GM08714 (cell line): ENCODE measurements around the gene ZNRF2.
"Not testable (repeated sequence)": the region's sequence is repeated elsewhere in the genome, so short reads cannot be mapped to it uniquely, and the experiment has no call there.

Source experiments
- H3K4me3 ChIP-seq: fragments of 200-500 bp; sonication (Bioruptor generic); 2 replicates; pipeline ENCODE4 v1.5.1; 2014; ENCODE audit warnings: mild to moderate bottlenecking, low read length, inconsistent platforms
- ZNF274 ChIP-seq: IDR thresholded peaks from 2 replicates; pipeline ENCODE4 v1.6.1; 2012; ENCODE audit warnings: mild to moderate bottlenecking, low read depth, low read length

Gene ZNRF2

GRCh38 chr7:30366606-30367005, 82.2 kb downstream of the ZNRF2 start:
- TF ChIP-seq ZNF274: no peak
- no peak overlapping the region for H3K4me3 ChIP-seq

- no peak for TF ChIP-seq ZNF274
These were observed 83.2 kb downstream of the ZNRF2 start for GRCh38 chr7:30367561-30367960.

GRCh38 chr7:30369879-30370278, 85.5 kb downstream of the ZNRF2 start:
- no peak overlapping the region for H3K4me3 ChIP-seq
- no peak for TF ChIP-seq ZNF274

More at GRCh38 chr7:30367561-30367960, 83.2 kb downstream of the ZNRF2 start:
- H3K4me3 ChIP-seq: no peak overlapping the region

GRCh38 chr7:30371321-30371720, 86.9 kb downstream of the ZNRF2 start:
- H3K4me3 ChIP-seq: no peak overlapping the region
- TF ChIP-seq ZNF274: no peak

GRCh38 chr7:30378275-30378674, 93.9 kb downstream of the ZNRF2 start:
- TF ChIP-seq ZNF274: no peak
- no peak overlapping the region for H3K4me3 ChIP-seq

GRCh38 chr7:30379131-30379530, 94.7 kb downstream of the ZNRF2 start:
- H3K4me3 ChIP-seq: no peak overlapping the region
- TF ChIP-seq ZNF274: no peak

GRCh38 chr7:30379741-30380140, 95.3 kb downstream of the ZNRF2 start:
- H3K4me3 ChIP-seq: no peak overlapping the region
- TF ChIP-seq ZNF274: no peak

GRCh38 chr7:30380294-30380693, 95.9 kb downstream of the ZNRF2 start:
- no peak overlapping the region for H3K4me3 ChIP-seq
- no peak for TF ChIP-seq ZNF274

- H3K4me3 ChIP-seq: not testable (repeated sequence)
These were observed 96.4 kb downstream of the ZNRF2 start for GRCh38 chr7:30380824-30381223.

- no peak overlapping the region for H3K4me3 ChIP-seq
- TF ChIP-seq ZNF274: no peak
These were observed 98.2 kb downstream of the ZNRF2 start for GRCh38 chr7:30382607-30383006.

GRCh38 chr7:30389791-30390190, 105.4 kb downstream of the ZNRF2 start:
- TF ChIP-seq ZNF274: no peak
- H3K4me3 ChIP-seq: no peak overlapping the region

- H3K4me3 ChIP-seq: no peak overlapping the region
- no peak for TF ChIP-seq ZNF274
These were observed 106.6 kb downstream of the ZNRF2 start for GRCh38 chr7:30390736-30391636.

GRCh38 chr7:30391806-30392205, 107.4 kb downstream of the ZNRF2 start:
- no peak overlapping the region for H3K4me3 ChIP-seq
- TF ChIP-seq ZNF274: no peak

GRCh38 chr7:30395676-30396075, 111.3 kb downstream of the ZNRF2 start:
- no peak overlapping the region for H3K4me3 ChIP-seq
- TF ChIP-seq ZNF274: no peak

GRCh38 chr7:30396389-30396788, 112.0 kb downstream of the ZNRF2 start:
- no peak overlapping the region for H3K4me3 ChIP-seq
- TF ChIP-seq ZNF274: no peak

GRCh38 chr7:30403477-30403876, 119.1 kb downstream of the ZNRF2 start:
- no peak for TF ChIP-seq ZNF274
- no peak overlapping the region for H3K4me3 ChIP-seq

- no peak for TF ChIP-seq ZNF274
- H3K4me3 ChIP-seq: no peak overlapping the region
These were observed 120.8 kb downstream of the ZNRF2 start for GRCh38 chr7:30405179-30405578.
